Activated CD8-positive, alpha-beta memory T cell treated with anti-CD3 and anti-CD28 coated beads, Interleukin-2, amount 50 U/mL, for 1 hour (primary cell): Measurements from ENCODE around the gene TBCD.
A peak's percentile ranks its signal among the peaks of the same experiment; 100 is the strongest.

Experiments used
- DNase-seq: peaks from one replicate; pipeline ENCODE4 v3.0.0-alpha.2; 2020; ENCODE audit errors: extremely low read depth

The TBCD gene

GRCh38 chr17:82887255-82888164 lies 135.6 kb downstream of the TBCD start:
- no peak for DNase-seq

GRCh38 chr17:82888583-82889495 lies 137.0 kb downstream of the TBCD start:
- DNase-seq, result no peak

DNA sequence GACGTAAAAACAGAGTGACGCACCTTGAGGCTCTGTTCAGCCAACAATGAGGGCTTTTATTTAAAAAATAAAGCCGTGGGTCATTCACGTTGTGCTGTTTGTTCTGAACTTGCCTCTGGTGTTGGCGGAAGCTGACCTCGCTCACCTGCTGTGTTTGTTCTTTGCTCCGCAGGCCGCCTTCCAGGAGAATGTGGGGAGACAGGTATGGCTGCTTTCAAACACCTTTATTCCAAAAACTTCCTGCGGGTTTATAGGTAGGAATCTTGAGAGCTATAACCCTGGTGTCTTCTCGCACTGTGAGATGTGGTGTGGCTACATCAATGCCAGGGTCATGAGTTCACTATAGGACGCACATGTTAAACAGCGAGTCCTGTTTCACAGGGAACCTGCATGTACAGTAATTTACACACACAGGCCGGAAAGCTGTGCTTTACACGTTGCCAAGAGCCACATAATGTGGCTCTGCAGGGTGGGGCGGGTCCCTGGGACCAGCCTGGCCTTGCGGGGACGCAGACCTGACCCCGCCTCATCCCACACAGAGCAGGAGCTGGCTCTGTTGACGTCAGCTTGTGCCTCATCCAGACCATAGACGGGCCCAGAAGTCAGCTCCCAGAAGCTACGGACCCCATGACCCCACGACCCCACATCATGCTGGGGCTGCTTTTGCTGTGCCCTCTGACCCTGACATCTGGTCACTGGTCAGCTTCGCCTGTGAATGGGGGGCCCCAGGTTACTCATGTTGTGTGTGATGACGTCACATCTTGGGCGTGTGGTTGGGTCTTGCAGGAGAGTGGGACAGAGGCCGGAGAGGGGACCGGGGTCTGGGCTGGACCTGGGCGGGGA lies 137.9 kb downstream of the TBCD start:
- DNase-seq, result no peak

DNA sequence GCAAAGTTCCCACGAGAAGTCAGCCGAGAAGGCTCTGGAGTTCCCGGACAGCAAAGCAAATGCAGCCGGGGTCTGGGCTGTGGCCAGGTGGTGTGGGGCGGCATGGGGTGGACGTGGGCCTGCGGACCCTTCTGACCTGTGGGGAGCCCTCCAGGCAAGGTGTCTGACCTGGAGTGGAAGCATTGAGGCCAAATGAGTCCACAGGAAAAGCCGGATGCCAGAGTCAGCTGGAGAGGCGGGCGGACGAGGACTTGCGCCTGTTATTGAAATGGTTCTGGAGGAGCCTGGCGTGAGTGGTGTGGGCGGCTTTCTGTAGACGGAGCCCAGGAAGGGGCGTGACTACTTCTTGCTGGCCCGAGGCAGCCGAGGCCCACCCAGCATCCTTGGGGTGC lies 138.5 kb downstream of the TBCD start:
- no peak for DNase-seq

DNA sequence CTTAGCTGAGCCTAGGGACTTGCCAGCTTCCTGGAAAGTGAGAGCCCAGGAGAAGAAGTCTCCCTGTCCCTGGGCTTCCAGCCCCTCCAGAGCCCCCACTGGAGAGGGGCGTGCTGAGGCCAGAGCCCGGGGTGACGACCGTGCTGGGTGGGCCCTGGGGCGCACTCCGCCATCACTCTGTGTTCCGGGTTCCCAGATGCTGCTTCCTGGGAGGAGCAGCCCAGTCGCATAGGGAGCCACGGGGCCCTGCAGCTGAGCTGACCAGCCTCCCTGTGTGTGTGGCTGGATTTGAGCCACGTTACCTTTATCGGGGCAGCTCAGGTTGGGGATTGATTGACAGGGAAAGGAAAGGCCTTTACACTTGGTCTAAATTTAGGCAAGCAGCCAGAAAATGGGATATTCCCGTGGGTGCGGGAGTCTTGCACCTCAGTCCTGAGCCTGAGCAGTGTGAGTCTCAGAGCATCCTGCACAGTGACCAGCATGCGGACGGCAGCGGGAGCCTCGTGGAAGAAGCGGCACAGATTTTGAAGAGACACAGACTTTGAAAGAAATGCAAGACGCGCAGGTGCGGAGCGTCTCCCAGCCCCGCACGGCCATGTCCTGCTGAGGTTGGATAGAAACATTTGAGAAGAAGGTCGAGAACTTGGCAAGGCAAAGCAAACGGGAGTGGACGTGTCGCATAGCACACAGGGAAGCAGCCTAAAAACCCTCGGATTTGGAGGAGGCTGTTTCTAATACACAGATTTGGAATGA lies 139.2 kb downstream of the TBCD start:
- DNase-seq, result no peak

DNA sequence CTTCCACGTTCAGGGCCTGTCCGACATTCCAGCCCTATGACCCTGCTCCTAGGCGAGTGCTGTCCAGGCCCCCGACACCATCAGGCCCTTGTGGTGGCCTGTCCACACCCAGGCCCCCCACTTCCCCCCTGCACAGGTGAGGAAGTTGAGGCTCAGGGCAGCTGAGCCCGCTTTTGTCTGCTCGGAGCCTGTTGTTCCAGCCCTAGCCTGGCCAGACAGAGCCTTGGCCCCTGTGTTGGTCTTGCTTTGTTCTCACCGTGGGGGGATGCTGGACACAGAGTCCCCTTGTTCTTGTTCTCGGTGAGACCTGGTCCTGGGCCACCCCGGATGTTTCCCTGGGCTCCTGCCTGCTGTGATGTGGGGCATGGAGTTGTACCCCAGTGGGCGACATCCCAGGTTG lies 140.0 kb downstream of the TBCD start:
- no peak for DNase-seq

- peak; percentile 87 for DNase-seq
These were observed 141.2 kb downstream of the TBCD start for GRCh38 chr17:82892899-82893565.

DNA sequence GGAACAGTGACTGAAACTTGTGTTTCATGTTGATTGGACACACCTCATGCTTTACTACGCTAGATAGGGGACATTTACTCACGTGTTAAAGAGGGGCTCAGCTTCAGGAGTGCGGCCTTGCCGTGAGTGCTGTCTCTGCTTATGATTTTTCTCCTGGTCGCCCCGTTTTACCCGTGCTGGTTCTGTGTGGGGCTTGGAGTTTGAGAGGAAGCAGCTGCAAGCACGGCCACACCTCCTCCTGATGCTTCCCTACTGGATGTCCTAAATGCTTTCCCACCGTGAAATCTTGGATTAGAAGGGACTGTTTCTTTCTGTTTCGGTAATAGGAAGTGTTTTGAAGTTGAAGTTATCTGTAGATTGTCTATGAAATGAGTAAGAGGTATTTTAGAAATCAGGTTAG lies 141.9 kb downstream of the TBCD start:
- DNase-seq, result no peak

DNA sequence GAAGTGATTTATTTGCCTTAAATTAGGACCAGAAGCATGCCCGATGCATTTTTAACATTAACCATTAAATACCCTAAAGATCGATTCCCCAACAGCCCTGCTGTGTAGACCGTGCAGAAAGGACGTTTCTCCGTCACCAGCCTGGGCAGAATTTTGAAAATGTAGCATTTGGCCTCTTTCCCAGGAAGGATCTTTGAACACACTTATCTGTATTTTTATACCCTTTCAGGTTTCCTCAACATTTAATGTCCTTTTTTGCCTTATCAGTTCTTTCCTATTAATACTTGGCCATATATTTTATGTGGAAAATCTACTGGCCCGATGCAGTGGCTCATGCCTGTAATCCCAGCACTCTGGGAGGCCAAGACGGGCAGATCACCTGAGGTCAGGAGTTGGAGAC lies 142.5 kb downstream of the TBCD start:
- DNase-seq, result no peak

DNA sequence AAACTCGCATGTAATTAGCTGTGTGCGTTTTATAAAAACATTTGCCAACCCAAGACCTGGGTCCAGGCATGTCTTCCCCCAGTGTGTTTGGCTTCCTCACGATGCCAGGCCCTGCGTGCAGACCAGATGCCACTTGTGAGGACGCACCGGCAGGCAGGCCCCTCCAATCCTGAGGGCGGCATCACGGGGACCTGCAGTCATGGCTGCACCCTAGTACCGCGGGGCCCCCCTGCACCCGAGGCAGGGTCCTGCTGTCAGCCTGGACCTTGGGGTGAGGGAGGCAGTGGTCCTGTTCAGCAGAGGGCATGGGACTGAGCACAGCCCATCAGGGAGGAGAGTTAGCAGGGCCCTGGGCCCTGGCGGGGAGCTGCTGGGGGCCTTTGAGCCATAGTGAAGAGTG lies 143.2 kb downstream of the TBCD start:
- DNase-seq, result no peak

DNA sequence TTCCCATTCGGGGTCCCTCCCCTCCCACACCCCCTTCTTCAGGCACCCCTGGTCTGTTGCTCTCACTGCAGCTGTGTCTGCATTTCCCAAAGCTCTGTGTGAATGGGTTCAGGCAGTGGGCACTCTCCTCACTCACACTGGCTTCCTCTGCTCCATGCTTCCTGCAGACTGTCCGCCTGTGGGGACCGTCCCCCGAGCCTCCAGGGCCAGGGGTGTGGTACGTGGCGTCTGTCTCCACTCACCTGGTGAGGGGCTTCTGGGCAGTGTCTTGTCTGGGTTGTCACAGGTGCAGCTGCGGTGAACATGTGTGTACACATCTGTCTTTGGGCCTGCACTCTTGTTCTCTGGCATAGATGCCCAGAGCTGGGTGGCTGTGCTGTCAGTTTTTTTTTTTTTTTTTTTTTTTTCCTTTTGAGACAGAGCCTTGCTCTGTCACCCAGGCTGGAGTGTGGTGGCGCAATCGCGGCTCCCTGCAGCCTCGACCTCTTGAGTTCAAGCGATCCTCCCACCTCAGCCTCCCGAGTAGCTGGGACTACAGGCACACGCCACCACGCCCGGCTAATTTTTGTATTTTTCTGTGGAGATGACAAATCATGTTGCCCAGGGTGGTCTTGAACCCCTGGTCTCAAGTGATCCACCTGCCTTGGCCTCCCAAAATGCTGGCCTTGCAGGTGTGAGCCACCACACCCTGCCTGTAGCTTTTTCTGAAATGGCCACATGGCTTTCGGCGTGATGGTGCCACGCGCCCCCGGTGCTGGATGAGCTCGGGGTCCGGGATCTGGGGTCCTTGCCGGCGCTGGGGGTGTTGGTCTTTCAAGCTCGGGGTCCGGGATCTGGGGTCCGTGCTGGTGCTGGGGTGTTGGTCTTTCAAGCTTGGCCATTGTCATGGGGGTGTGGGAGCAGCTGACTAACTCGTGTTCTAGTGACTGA lies 144.5 kb downstream of the TBCD start:
- no peak for DNase-seq

GRCh38 chr17:82897514-82898249 lies 145.8 kb downstream of the TBCD start:
- no peak for DNase-seq

- DNase-seq, result no peak
These were observed 147.2 kb downstream of the TBCD start for GRCh38 chr17:82898976-82899514.

DNA sequence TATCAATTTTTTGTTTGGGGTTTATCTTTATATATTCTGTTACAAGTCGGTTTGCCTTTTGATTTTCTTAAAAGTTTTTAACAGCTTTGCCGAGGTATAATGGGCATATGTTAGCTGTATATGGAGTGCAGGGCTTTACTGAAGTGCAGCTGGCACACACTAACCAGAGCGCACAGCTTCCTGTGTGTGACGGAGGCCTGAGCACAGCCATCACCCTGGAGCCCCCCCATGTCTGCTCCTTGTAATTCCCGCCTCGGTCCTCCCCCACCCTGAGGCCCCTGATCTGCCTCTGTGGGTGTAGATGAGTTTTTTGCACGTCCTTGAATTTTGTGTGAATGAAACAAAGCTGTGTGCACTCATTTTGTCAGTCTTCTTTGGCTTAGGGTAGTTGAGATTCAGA lies 148.1 kb downstream of the TBCD start:
- no peak for DNase-seq

DNA sequence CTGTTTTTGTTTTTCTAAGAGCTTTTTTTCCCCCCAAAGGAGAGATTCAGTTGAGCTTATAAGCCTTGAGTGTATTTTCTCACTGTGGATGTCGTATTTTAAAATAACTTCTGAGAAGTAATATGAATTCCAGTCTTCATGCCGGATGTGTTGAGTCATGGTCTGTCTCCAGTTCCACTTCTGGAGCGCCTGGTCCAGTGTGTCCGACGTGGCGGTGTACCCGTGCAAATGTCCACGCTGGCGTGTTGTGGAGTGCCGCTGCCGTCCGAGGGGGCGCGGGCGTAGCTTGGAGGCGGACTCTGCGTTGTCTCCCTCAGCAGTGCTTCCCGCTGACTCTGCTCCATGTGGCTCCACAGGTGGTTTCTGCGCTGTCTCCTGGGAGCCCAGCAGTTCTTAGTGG lies 148.9 kb downstream of the TBCD start:
- DNase-seq, result no peak

DNA sequence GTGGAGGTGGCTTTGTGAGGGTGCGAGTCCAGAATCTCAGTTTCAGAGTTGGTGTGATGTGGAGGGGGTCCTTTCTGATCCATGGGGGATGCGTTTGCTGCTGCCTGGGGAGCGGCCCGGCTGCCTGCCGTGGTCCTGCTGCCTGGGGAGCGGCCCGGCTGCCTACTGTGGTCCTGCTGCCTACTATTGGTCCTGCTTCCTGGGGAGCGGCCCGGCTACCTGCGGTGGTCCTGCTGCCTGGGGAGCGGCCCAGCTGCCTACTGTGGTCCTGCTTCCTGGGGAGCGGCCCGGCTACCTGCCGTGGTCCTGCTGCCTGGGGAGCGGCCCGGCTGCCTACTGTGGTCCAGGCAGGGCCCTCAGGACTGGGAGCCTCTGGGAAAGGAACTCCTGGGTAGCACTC lies 149.5 kb downstream of the TBCD start:
- DNase-seq, result no peak

DNA sequence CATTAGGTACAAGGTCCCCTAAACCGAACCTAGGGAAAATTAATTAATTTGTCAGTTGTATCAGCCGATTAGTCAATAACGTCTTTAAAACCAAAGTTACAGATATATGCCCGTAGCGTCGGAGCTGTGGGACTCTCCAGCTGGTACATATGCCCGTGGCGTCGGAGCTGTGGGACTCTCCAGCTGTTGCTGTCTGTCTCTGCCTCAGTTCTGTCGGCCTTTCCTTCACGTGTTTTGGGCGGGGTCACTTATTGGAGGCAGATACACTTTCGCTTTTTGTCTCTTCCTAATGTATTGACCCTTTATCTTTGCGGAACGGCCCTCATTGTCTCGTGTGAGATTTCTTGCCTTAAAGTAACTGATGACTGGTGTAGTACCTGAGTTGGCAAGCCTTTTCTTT lies 150.0 kb downstream of the TBCD start:
- no peak for DNase-seq
